Suppressor macrophage treated with lipopolysaccharide for 4 hours (primary cell): ENCODE measurements around the gene COG4.
"Not testable (repeated sequence)": the region's sequence is repeated elsewhere in the genome, so short reads cannot be mapped to it uniquely, and the experiment has no call there.

ENCODE experiments used
- DNase-seq: peaks from one replicate; pipeline ENCODE4 v3.0.0-alpha.2; 2020

COG4 gene

GRCh38 chr16:70523076-70523742, at the start of gene COG4:
Gene COG4, minus strand, starts transcription at chr16:70523554. Its CDS starts 11 bp downstream, at chr16:70523543.
- peak; percentile 92 for DNase-seq

- no peak for DNase-seq
These were observed 49.5 kb upstream of the COG4 start for GRCh38 chr16:70572926-70573270.

- no peak for DNase-seq
These were observed 48.9 kb upstream of the COG4 start for GRCh38 chr16:70572050-70572925.

GRCh38 chr16:70571623-70572022, 48.3 kb upstream of the COG4 start:
- DNase-seq, result no peak

- no peak for DNase-seq
These were observed 47.7 kb upstream of the COG4 start for GRCh38 chr16:70570967-70571570.

GRCh38 chr16:70569752-70570151, 46.4 kb upstream of the COG4 start:
- no peak for DNase-seq

- no peak for DNase-seq
These were observed 45.4 kb upstream of the COG4 start for GRCh38 chr16:70568601-70569237.

GRCh38 chr16:70565053-70565452, 41.7 kb upstream of the COG4 start:
- DNase-seq, result no peak

- DNase-seq, result no peak
These were observed 40.3 kb upstream of the COG4 start for GRCh38 chr16:70563636-70564035.

GRCh38 chr16:70561623-70562022, 38.3 kb upstream of the COG4 start:
- DNase-seq, result no peak

- no peak for DNase-seq
These were observed 32.7 kb upstream of the COG4 start for GRCh38 chr16:70556063-70556462.

- DNase-seq, result no peak
These were observed 30.3 kb upstream of the COG4 start for GRCh38 chr16:70553645-70554044.

GRCh38 chr16:70552675-70553074, 29.3 kb upstream of the COG4 start:
- no peak for DNase-seq

- no peak for DNase-seq
These were observed 28.4 kb upstream of the COG4 start for GRCh38 chr16:70551788-70552187.

GRCh38 chr16:70550082-70550481, 26.7 kb upstream of the COG4 start:
- no peak for DNase-seq

GRCh38 chr16:70548936-70549335, 25.6 kb upstream of the COG4 start:
- no peak for DNase-seq

GRCh38 chr16:70544548-70544947, 21.2 kb upstream of the COG4 start:
- DNase-seq, result no peak

- DNase-seq, result no peak
These were observed 17.6 kb upstream of the COG4 start for GRCh38 chr16:70540994-70541393.

GRCh38 chr16:70534971-70535370, 11.6 kb upstream of the COG4 start:
- DNase-seq, result no peak

GRCh38 chr16:70529954-70530353, 6.6 kb upstream of the COG4 start:
- not testable (repeated sequence) for DNase-seq

- peak; percentile 65 for DNase-seq
These were observed 5.9 kb upstream of the COG4 start for GRCh38 chr16:70529051-70529777.

GRCh38 chr16:70527315-70527996, 4.1 kb upstream of the COG4 start:
- no peak for DNase-seq
